ENCODE data around the gene GAL3ST1.

Gene GAL3ST1

DNA sequence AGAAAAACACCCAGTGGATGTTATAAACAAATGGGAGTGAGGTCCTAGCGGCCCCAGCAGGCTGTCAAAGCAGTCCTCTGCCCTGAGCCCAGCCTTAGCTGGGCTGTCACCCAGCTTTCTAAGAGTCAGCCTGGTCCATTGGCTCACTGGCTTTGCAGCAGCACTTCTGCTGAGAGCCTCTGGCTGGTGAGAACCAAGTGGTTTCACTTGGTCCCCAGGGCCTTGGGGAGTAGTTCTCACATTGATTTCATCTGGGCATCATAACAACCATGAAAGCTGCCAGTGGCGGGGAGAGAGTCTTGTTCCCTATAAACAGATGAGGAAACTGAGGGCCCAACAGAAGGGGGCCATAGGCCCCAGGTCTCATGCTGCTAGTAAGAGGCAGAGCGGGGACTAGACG lies 39.3 kb downstream of the GAL3ST1 start:
- no peak overlapping the region for H3K4me3 ChIP-seq (ENCODE audit: low read depth, low read length)
- TF ChIP-seq CTCF (IDR thresholded peaks at IDR 0.05; ENCODE audit: control insufficient read depth, extremely low read depth, insufficient read depth) = no peak
- DNase-seq (ENCODE audit: low read depth) = no peak

DNA sequence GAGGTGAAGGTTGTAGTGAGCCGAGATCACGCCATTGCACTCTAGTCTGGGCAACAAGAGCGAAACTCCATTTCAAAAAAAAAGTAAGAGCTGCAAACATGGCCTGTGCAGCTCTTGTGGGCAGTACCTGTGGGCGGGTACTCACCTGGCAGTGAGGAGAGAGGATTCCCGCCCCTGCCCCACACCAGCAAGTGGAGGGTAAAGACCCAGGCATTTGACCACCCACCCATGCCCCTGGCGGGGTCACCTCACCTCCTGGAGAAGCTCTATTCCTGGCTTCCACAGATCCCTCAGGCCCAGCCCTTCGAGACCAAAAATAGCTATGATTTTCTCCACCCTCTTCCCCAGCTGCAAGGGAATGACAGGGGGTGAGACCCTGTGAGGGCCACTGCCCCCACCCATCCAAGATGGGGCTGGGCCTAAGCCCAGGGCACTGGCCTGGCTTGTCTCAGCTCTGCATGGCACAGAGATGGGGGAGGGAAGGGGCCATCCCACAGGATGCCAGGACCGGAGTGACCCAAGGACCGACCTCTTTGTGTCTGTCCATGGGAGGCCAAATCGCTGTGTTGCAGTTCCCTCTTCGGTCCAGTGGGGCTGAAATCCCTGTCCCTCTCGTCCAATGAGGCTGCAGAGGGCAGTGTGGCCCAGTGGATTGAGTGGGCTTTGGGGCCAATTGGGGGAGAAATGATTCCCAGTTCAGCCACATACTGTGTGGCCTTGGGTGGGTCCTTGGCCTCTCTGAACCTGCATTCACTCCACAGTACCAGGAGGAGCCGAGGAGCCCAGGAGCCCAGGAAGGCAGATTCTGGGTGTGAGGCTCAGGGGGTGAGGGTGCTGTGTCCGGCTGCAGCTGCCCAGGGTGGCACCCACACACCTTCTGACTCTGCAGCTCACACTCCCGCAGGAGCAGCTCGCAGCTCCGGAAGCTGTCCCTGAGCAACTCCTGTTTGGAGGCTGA lies 42.5 kb downstream of the GAL3ST1 start:
- H3K4me3 ChIP-seq (ENCODE audit: low read depth, low read length) = no peak overlapping the region
- TF ChIP-seq CTCF (IDR thresholded peaks at IDR 0.05; ENCODE audit: control insufficient read depth, extremely low read depth, insufficient read depth) = no peak

DNA sequence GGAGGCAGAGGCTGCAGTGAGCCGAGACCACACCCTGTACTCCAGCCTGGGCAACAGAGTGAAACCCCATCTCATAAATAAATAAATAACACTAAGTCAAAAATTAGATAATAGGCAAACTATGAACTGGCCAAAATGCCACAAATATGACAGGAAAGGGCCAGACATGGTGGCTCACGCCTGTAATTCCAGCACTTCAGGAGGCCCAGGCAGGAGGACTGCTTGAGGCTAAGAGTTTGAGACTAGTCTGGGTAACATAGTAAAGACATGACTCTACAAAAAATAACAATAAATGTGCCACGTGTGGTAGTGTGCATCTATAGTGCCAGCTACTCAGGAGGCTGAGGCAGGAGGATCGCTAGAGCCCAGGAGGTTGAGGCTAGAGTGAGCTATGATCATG lies 47.8 kb downstream of the GAL3ST1 start:
- no peak overlapping the region for H3K4me3 ChIP-seq (ENCODE audit: low read depth, low read length)
- TF ChIP-seq CTCF (IDR thresholded peaks at IDR 0.05; ENCODE audit: control insufficient read depth, extremely low read depth, insufficient read depth) = no peak
- DNase-seq (ENCODE audit: low read depth) = no peak

More for the DNA sequence above, 42.5 kb downstream of the GAL3ST1 start:
- DNase-seq (ENCODE audit: low read depth) = no peak

DNA sequence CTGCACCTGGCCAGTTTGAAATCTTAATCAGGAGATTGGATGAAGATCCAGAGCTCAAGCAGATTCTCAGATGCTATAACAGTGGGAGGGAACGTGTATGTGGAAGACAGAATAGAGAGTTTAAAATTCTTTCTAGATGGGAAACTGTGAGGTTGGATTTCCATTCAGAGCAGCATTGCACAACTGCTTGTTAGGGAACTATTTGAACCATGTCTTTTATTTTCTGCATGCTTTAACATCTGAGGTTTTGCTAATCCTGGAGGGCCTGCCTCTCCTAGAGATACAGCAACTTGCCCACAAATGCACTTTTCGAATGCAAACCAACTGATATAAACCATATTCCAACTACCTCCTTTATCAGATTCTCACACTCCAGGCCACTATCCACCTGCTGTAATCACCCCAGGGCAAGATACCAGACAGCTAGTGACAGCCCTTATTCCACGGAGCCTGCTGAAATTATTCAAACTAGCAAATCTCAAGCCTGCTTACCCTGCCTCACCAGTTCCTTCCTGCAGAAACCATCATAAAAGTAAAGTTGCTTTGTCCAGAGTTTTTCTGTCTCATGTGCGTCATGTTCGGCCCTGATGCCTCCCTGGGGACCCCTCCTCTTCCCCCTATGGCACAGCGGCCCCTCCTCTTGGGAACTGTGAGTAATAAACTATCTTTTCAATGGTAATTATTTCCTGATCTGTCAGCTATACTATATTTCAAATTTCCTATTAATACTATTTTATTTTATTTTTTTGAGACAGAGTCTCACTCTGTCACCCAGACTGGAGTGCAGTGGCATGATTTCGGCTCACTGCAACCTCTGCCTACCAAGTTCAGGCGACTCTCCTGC lies 50.6 kb downstream of the GAL3ST1 start:
- no peak for TF ChIP-seq CTCF (IDR thresholded peaks at IDR 0.05; ENCODE audit: control insufficient read depth, extremely low read depth, insufficient read depth)
- no peak for DNase-seq (ENCODE audit: low read depth)
- no peak overlapping the region for H3K4me3 ChIP-seq (ENCODE audit: low read depth, low read length)

DNA sequence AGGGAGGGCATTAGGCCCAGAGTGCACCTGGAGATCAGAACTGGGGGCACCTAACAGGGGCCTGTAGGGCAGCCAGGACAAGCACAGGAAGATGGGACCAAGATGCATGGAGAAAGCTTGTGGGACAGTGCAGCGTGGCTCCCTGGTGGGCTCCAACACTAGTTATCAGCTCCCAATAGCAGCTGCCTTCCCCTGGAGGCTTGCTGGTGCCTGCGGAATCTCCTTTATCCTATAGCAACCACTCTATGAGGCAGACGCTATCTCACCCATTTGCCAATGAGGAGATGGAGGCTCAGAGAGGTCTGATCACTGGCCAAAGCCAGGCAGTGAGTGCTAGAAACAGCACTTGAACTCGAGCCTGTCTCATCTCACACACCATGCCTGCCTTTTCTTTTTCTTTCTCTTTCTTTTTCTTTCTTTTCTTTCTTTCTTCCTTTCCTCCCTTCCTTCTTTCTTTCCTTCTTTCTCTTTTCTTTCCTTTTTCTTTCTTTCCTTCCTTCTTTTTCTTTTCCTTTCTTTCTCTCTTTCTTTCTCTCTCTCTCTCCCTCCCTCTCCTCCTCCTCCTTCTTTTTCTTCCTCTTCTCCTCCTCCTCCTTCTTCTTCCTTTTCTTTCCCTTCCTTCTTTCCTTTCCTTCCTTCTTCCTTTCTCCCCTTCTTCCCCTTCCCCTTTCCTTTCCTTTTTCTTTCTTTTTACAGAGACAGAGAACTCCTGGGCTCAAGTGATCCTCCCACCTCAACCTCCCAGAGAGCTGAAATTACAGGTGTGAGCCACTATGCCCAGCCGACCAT lies 52.9 kb downstream of the GAL3ST1 start:
- no peak for TF ChIP-seq CTCF (IDR thresholded peaks at IDR 0.05; ENCODE audit: control insufficient read depth, extremely low read depth, insufficient read depth)
- no peak overlapping the region for H3K4me3 ChIP-seq (ENCODE audit: low read depth, low read length)
- no peak for DNase-seq (ENCODE audit: low read depth)

DNA sequence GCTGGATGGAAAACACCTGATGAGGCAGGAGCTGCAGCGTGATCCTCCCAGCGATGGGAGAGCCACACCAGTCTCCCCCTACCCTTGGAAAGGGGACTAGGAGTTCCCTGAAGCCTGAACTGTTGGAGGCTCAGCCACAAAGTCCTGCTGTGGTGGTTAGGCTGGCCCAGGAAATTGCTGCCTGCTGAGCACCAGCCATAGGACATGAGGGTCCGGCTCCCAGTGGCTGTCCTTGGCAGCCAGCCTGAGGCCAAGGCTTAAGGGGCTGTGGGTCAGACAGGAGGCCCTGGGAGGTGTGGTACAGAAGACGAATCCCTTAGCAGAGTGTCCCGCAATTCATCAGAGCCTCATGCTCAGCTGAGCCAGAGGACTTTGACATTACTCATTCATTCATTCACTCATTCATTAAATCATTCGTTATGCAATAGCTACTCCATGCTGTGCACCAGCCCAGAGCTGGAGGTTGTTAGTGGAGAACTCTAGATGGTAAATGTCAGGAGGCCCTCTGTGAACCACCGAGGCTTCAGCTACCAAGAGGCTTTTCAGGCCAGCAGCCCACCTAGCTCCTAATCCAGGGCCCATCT lies 54.5 kb downstream of the GAL3ST1 start:
- TF ChIP-seq CTCF (IDR thresholded peaks at IDR 0.05; ENCODE audit: control insufficient read depth, extremely low read depth, insufficient read depth) = no peak
- no peak overlapping the region for H3K4me3 ChIP-seq (ENCODE audit: low read depth, low read length)
- DNase-seq (ENCODE audit: low read depth) = no peak
